HepG2 (cell line): ENCODE measurements around the gene RPL37A. TPM values are rescaled to one million over a fixed set of nuclear protein-coding genes. Genes with fewer than 3 reads are reported as not detected.

Source experiments
- ATM ChIP-seq: fragments of 450-650 bp; IDR thresholded peaks from 2 replicates; pipeline ENCODE4 v1.7.1; 2017; ENCODE audit warnings: mild to moderate bottlenecking, borderline replicate concordance
- KDM5B ChIP-seq: sonication (generic); formaldehyde crosslinking; IDR thresholded peaks from 2 replicates; pipeline ENCODE4 v1.4.0; 2020; ENCODE audit warnings: missing genetic modification reagents, mild to moderate bottlenecking, borderline replicate concordance
- MED1 ChIP-seq: sonication (generic); formaldehyde crosslinking; IDR thresholded peaks from 2 replicates; pipeline ENCODE4 v1.4.0; 2020; ENCODE audit warnings: missing genetic modification reagents
- NFE2 ChIP-seq: sonication (generic); formaldehyde crosslinking; IDR thresholded peaks from 2 replicates; pipeline ENCODE4 v1.4.0; 2020; ENCODE audit warnings: missing genetic modification reagents
- POLR2A ChIP-seq, 2 experiments: IDR thresholded peaks; 2 replicates each; pipeline ENCODE4 v1.6.1; 2011; ENCODE audit warnings: low read depth in 2 of 2, low read length in 2 of 2, mild to moderate bottlenecking in 1 of 2, moderate library complexity in 1 of 2; ENCODE audit not compliant: insufficient read depth in 1 of 2
- SOX6 ChIP-seq, 2 experiments: fragments of 450-650 bp in 1 of 2; sonication (generic) in 1 of 2; formaldehyde crosslinking in 1 of 2; IDR thresholded peaks; 2 replicates each; pipeline versions ENCODE4 v1.4.0 to v1.6.1; 2017 to 2020; ENCODE audit warnings: antibody characterized with exemption in 1 of 2, mild to moderate bottlenecking in 1 of 2, missing genetic modification reagents in 1 of 2
- ZBTB40 ChIP-seq, 2 experiments: fragments of 450-650 bp in 1 of 2; sonication (generic) in 1 of 2; formaldehyde crosslinking in 1 of 2; IDR thresholded peaks; 2 replicates each; pipeline versions ENCODE4 v1.6.1 to v1.8.0; 2016 to 2022; ENCODE audit warnings: antibody characterized with exemption in 1 of 2, mild to moderate bottlenecking in 1 of 2, missing genetic modification reagents in 1 of 2
- ZBTB8A ChIP-seq: sonication (generic); formaldehyde crosslinking; IDR thresholded peaks from 2 replicates; pipeline ENCODE4 v1.4.0; 2020; ENCODE audit warnings: mild to moderate bottlenecking, low read depth, missing genetic modification reagents, borderline replicate concordance
- ZNF207 ChIP-seq: fragments of 450-650 bp; IDR thresholded peaks from 2 replicates; pipeline ENCODE4 v1.6.1; 2016; ENCODE audit warnings: antibody characterized with exemption, borderline replicate concordance
- ZNF33B ChIP-seq: sonication (generic); formaldehyde crosslinking; IDR thresholded peaks from 2 replicates; pipeline ENCODE4 v1.5.1; 2020; ENCODE audit warnings: mild to moderate bottlenecking, missing genetic modification reagents
- ZNF382 ChIP-seq: sonication (generic); formaldehyde crosslinking; IDR thresholded peaks from 2 replicates; pipeline ENCODE4 v1.5.0; 2020; ENCODE audit warnings: missing genetic modification reagents, mild to moderate bottlenecking, borderline replicate concordance
- ZNF431 ChIP-seq: sonication (generic); formaldehyde crosslinking; IDR thresholded peaks from 2 replicates; pipeline ENCODE4 v1.9.0; 2022; ENCODE audit warnings: missing genetic modification reagents, low read depth, mild to moderate bottlenecking, borderline replicate concordance
- ZNF720 ChIP-seq: sonication (generic); formaldehyde crosslinking; IDR thresholded peaks from 2 replicates; pipeline ENCODE4 v1.4.0; 2020; ENCODE audit warnings: missing genetic modification reagents
- polyA plus RNA-seq, 8 experiments: library from polyadenylated mRNA; depleted of rRNA in 3 of 8; stranded (reverse) in 7 of 8; unstranded in 1 of 8; fragments of >200 nt; fragmentation: Illumina TruSeq in 4 of 8; extraction: Trizol in 4 of 8; gene quantifications; 2 replicates each; pipeline versions ENCODE4 v1.2.1 to v1.2.3, GENCODE V29; 2011 to 2016; ENCODE audit warnings: low read depth in 4 of 8, missing spikeins in 1 of 8, mixed read lengths in 1 of 8; ENCODE audit not compliant: insufficient read depth in 1 of 8
- total RNA-seq, 5 experiments: library from RNA; depleted of rRNA; stranded (reverse); fragments of >200 nt; fragmentation: Illumina TruSeq; extraction: Trizol; gene quantifications; 2 replicates each; pipeline ENCODE4 v1.2.3, GENCODE V29; 2016; ENCODE audit warnings: low read depth in 1 of 5
- TF ChIP-seq, protein P1 (sequence below): sonication (generic); formaldehyde crosslinking; IDR thresholded peaks from 2 replicates; pipeline ENCODE4 v1.8.0; 2022; ENCODE audit warnings: missing genetic modification reagents, low read depth, mild to moderate bottlenecking, borderline replicate concordance

RPL37A gene
- total and polyA plus RNA-seq, 2 of the 13 experiments (the other 11 are each of a cell fraction or from before 2014, with no cell fraction given): 6,902 to 7,910 TPM

GRCh38 chr2:216498379-216499352 lies at the start of gene RPL37A (continued):
- TF ChIP-seq ZNF33B (CRISPR knock-in tag): peak; percentile 95
- TF ChIP-seq ZNF431: peak; percentile 97
- peak; percentile 96; the same call in 1 of the 2 replicates for TF ChIP-seq ZBTB8A (CRISPR knock-in tag)
- peak; percentile 100 for TF ChIP-seq POLR2A (IDR thresholded peaks at IDR 0.05; ENCODE audit: insufficient read depth in 1 of 2, low read depth in 2 of 2, low read length in 2 of 2)
- TF ChIP-seq ZBTB40 (IDR thresholded peaks at IDR 0.05): no peak
- peak; percentile 92 for TF ChIP-seq ZBTB40 (CRISPR knock-in tag; IDR thresholded peaks at IDR 0.05)
- TF ChIP-seq, protein P1, sequence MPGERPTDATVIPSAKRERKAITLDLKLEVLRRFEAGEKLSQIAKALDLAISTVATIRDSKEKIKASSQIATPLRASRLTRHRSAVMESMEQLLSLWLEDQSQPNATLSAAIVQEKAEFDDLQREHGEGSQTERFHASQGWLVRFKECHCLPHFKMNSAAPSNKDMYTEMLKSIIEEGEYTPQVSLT (CRISPR knock-in tag): no peak
- no peak for TF ChIP-seq SOX6 (IDR thresholded peaks at IDR 0.05)
- peak; percentile 72 for TF ChIP-seq SOX6 (CRISPR knock-in tag; IDR thresholded peaks at IDR 0.05)
- no peak for TF ChIP-seq ZNF382 (CRISPR knock-in tag)
- TF ChIP-seq ZNF720 (CRISPR knock-in tag): 0 out of 2 replicates have a peak, but pooled peaks have one; percentile 75
- TF ChIP-seq KDM5B (CRISPR knock-in tag): peak; percentile 94
- TF ChIP-seq ATM: no peak
- TF ChIP-seq MED1 (CRISPR knock-in tag): peak; percentile 74
- no peak for TF ChIP-seq ZNF207
- no peak for TF ChIP-seq NFE2 (CRISPR knock-in tag)
